ENCODE measurements around the gene TSSK3. TPM values are rescaled to one million over a fixed set of nuclear protein-coding genes. Genes with fewer than 3 reads are reported as not detected.
A peak's percentile ranks its signal among the peaks of the same experiment; 100 is the strongest.
"Not testable (repeated sequence)": the region's sequence is repeated elsewhere in the genome, so short reads cannot be mapped to it uniquely, and the experiment has no call there.

TSSK3 gene
- total RNA-seq, 2 donors from 2014 or later: 2.6 to 3.9 TPM

- intact Hi-C loops (cut with DNase I): no loop called here
- DNase-seq (ENCODE audit: low spot score): no peak
These were observed 24.3 kb upstream of the TSSK3 start for GRCh38 chr1:32337855-32338636.

GRCh38 chr1:32338637-32339145 lies 23.6 kb upstream of the TSSK3 start:
- intact Hi-C loops (cut with DNase I): no loop called here
- no peak for DNase-seq (ENCODE audit: low spot score)

- no peak for DNase-seq (ENCODE audit: low spot score)
These were observed 22.9 kb upstream of the TSSK3 start for GRCh38 chr1:32339363-32339978.

GRCh38 chr1:32341186-32341757 lies 21.1 kb upstream of the TSSK3 start:
- DNase-seq (ENCODE audit: low spot score): no peak
- intact Hi-C loops (cut with DNase I): no loop called here

More at GRCh38 chr1:32339363-32339978, 22.9 kb upstream of the TSSK3 start:
- intact Hi-C loops (cut with DNase I): no loop called here

- intact Hi-C loops (cut with DNase I): no loop called here
- no peak for DNase-seq (ENCODE audit: low spot score)
These were observed 20.4 kb upstream of the TSSK3 start for GRCh38 chr1:32341971-32342370.

- no peak for DNase-seq (ENCODE audit: low spot score)
- intact Hi-C loops (cut with DNase I): no loop called here
These were observed 19.6 kb upstream of the TSSK3 start for GRCh38 chr1:32342704-32343103.

GRCh38 chr1:32345289-32345827 lies 17.0 kb upstream of the TSSK3 start:
- intact Hi-C loops (cut with DNase I): no loop called here
- no peak for DNase-seq (ENCODE audit: low spot score)

- no peak for DNase-seq (ENCODE audit: low spot score)
- intact Hi-C loops (cut with DNase I): no loop called here
These were observed 15.7 kb upstream of the TSSK3 start for GRCh38 chr1:32346532-32347157.

GRCh38 chr1:32349211-32349708 lies 13.1 kb upstream of the TSSK3 start:
- intact Hi-C loops (cut with DNase I): no loop called here
- peak; percentile 86 for DNase-seq (ENCODE audit: low spot score)

- intact Hi-C loops (cut with DNase I): no loop called here
- DNase-seq (ENCODE audit: low spot score): peak; percentile 94
These were observed 11.4 kb upstream of the TSSK3 start for GRCh38 chr1:32350785-32351398.

GRCh38 chr1:32351399-32352238 lies 10.7 kb upstream of the TSSK3 start:
- DNase-seq (ENCODE audit: low spot score): peak; percentile 98
- intact Hi-C loops (cut with DNase I): no loop called here

- DNase-seq (ENCODE audit: low spot score): no peak
- intact Hi-C loops (cut with DNase I): no loop called here
These were observed 10.0 kb upstream of the TSSK3 start for GRCh38 chr1:32352239-32352745.

- intact Hi-C loops (cut with DNase I): no loop called here
- DNase-seq (ENCODE audit: low spot score): no peak
These were observed 9.4 kb upstream of the TSSK3 start for GRCh38 chr1:32352831-32353383.

GRCh38 chr1:32353431-32353830 lies 8.9 kb upstream of the TSSK3 start:
- intact Hi-C loops (cut with DNase I): no loop called here
- DNase-seq (ENCODE audit: low spot score): no peak

- no peak for DNase-seq (ENCODE audit: low spot score)
These were observed 8.3 kb upstream of the TSSK3 start for GRCh38 chr1:32353886-32354570.

GRCh38 chr1:32355778-32356177 lies 6.6 kb upstream of the TSSK3 start:
- intact Hi-C loops (cut with DNase I); DNase-seq (ENCODE audit: low spot score): not testable (repeated sequence)

More at GRCh38 chr1:32353886-32354570, 8.3 kb upstream of the TSSK3 start:
- intact Hi-C loops (cut with DNase I): no loop called here

- intact Hi-C loops (cut with DNase I): no loop called here
- DNase-seq (ENCODE audit: low spot score): no peak
These were observed 5.9 kb upstream of the TSSK3 start for GRCh38 chr1:32356478-32356877.

All from posterior vena cava (tissue), 2 donors.